HCT116 (cell line): Measurements from ENCODE around the gene ARHGAP45. TPM values are rescaled to one million over a fixed set of nuclear protein-coding genes. Genes with fewer than 3 reads are reported as not detected.

ENCODE experiments used
- ATAC-seq: fragments of 200-7000 bp; cut with Tn5 transposase; 2 replicates; pipeline ENCODE4 v1.9.1; 2020; ENCODE audit warnings: mild to moderate bottlenecking, moderate library complexity
- BruUV-seq: library from RNA; stranded (reverse); fragments of 400-500 nt; replicated peaks from 2 replicates; lab custom pipeline; 2021; lab: Mats Ljungman, UMichigan
- CTCF ChIA-PET: fragments of 300-600 bp; sonication (Branson Sonifier 250); formaldehyde crosslinking; loops from one replicate; lab custom pipeline; 2021; ENCODE audit warnings: antibody characterized with exemption; lab: Charles Lee
- POLR2A ChIA-PET: fragments of 300-600, 350-600 bp; sonication (Branson Sonifier 250); formaldehyde crosslinking; loops from one replicate; lab custom pipeline; 2021; ENCODE audit warnings: antibody characterized with exemption; lab: Charles Lee
- RAD21 ChIA-PET, 2 experiments: fragments of 300-600 bp; sonication (Branson Sonifier 250); formaldehyde crosslinking; loops; one replicate each; lab custom pipeline; 2023; ENCODE audit warnings: low total read pairs in 2 of 2; ENCODE audit not compliant: uncharacterized antibody in 2 of 2, unreplicated experiment in 2 of 2, low non-redundant PET in 1 of 2; lab: Charles Lee
- DNase-seq: peaks from one replicate; pipeline ENCODE4 v3.0.0-alpha.2; 2010; ENCODE audit warnings: low read depth, low spot score
- H2AFZ ChIP-seq: fragments of 200-600 bp; shearing (Covaris generic), sonication (generic); 2 replicates; pipeline ENCODE4 v1.6.1; 2017; ENCODE audit warnings: low read depth, mixed run types, mixed read lengths, antibody characterized with exemption, low read length; ENCODE audit not compliant: poor library complexity, severe bottlenecking
- H3K27ac ChIP-seq: 2 replicates; pipeline ENCODE4 v1.5.1; 2012; ENCODE audit warnings: low read depth, low read length
- H3K27me3 ChIP-seq: fragments of 200-600 bp; sonication (generic); 2 replicates; pipeline ENCODE4 v1.6.1; 2016; ENCODE audit warnings: mixed run types, low read length, mixed read lengths; ENCODE audit not compliant: insufficient read depth
- H3K36me3 ChIP-seq, 2 experiments: fragments of 200-500 bp in 1 of 2; fragments of 200-600 bp in 1 of 2; sonication (Bioruptor generic) in 1 of 2; sonication (generic) in 1 of 2; 2 replicates each; pipeline versions ENCODE4 v1.5.1 to v1.6.1; 2014 to 2016; ENCODE audit warnings: low read length in 2 of 2, inconsistent platforms in 1 of 2, mixed read lengths in 1 of 2, mixed run types in 1 of 2; ENCODE audit not compliant: insufficient read depth in 2 of 2, control insufficient read depth in 1 of 2
- H3K4me1 ChIP-seq, 2 experiments: fragments of 200-600 bp in 1 of 2; sonication (generic) in 1 of 2; 2 replicates each; pipeline versions ENCODE4 v1.5.1 to v1.6.1; 2012 to 2017; ENCODE audit warnings: low read length in 2 of 2, inconsistent platforms in 1 of 2, mild to moderate bottlenecking in 1 of 2, mixed read lengths in 1 of 2, mixed run types in 1 of 2, moderate library complexity in 1 of 2; ENCODE audit not compliant: insufficient read depth in 2 of 2, control insufficient read depth in 1 of 2
- H3K4me2 ChIP-seq: fragments of 200-600 bp; sonication (generic); 2 replicates; pipeline ENCODE4 v1.6.1; 2017; ENCODE audit warnings: mixed run types, low read length, mixed read lengths
- H3K4me3 ChIP-seq, 2 experiments: fragments of 200-600 bp in 1 of 2; sonication (generic) in 1 of 2; replicated peaks in 1 of 2; 2 replicates each; pipeline ENCODE4 v1.5.1; 2011 to 2016; ENCODE audit warnings: low read length in 2 of 2, control low read depth in 1 of 2, low read depth in 1 of 2, mild to moderate bottlenecking in 1 of 2, mixed read lengths in 1 of 2, mixed run types in 1 of 2
- H3K79me2 ChIP-seq: fragments of 200-600 bp; sonication (generic); 2 replicates; pipeline ENCODE4 v1.6.1; 2017; ENCODE audit warnings: mild to moderate bottlenecking, mixed run types, low read length, moderate library complexity, mixed read lengths; ENCODE audit not compliant: insufficient read depth
- H3K9ac ChIP-seq: fragments of 200-600 bp; sonication (generic); 2 replicates; pipeline ENCODE4 v1.6.1; 2016; ENCODE audit warnings: low read length, mixed read lengths
- H3K9me2 ChIP-seq: fragments of 200-600 bp; sonication (generic), shearing (Covaris generic); 2 replicates; pipeline ENCODE4 v1.6.1; 2017; ENCODE audit warnings: mixed run types, mild to moderate bottlenecking, moderate library complexity; ENCODE audit not compliant: insufficient read depth
- H3K9me3 ChIP-seq, 2 experiments: fragments of 200-500 bp in 1 of 2; fragments of 200-600 bp in 1 of 2; sonication (Bioruptor generic) in 1 of 2; sonication (generic) in 1 of 2; 2 replicates each; pipeline ENCODE4 v1.6.1; 2014 to 2017; ENCODE audit warnings: low read length in 2 of 2, mixed read lengths in 2 of 2, inconsistent platforms in 1 of 2, low read depth in 1 of 2, mild to moderate bottlenecking in 1 of 2, mixed run types in 1 of 2, moderate library complexity in 1 of 2; ENCODE audit not compliant: control insufficient read depth in 1 of 2, insufficient read depth in 1 of 2
- H4K20me1 ChIP-seq: fragments of 200-600 bp; sonication (generic), shearing (Covaris generic); 2 replicates; pipeline ENCODE4 v1.6.1; 2017; ENCODE audit warnings: mixed run types, mild to moderate bottlenecking, moderate library complexity; ENCODE audit not compliant: insufficient read depth
- CBX3 ChIP-seq: IDR thresholded peaks from 2 replicates; pipeline ENCODE4 v1.6.1; 2012; ENCODE audit warnings: low read depth
- CEBPB ChIP-seq: IDR thresholded peaks from 2 replicates; pipeline ENCODE4 v1.6.1; 2012; ENCODE audit warnings: low read depth
- EGR1 ChIP-seq: IDR thresholded peaks from 2 replicates; pipeline ENCODE4 v1.6.1; 2012; ENCODE audit warnings: low read depth
- ELF1 ChIP-seq: IDR thresholded peaks from 2 replicates; pipeline ENCODE4 v1.6.1; 2012; ENCODE audit warnings: low read depth, borderline replicate concordance
- EZH2 ChIP-seq: fragments of 200-600 bp; sonication (generic); IDR thresholded peaks from 2 replicates; pipeline ENCODE4 v1.6.1; 2017; ENCODE audit warnings: antibody characterized with exemption, mixed run types
- EZH2phosphoT487 ChIP-seq: fragments of 200-600 bp; IDR thresholded peaks from 2 replicates; pipeline ENCODE4 v1.6.1; 2018; ENCODE audit warnings: antibody characterized with exemption, borderline replicate concordance
- FOSL1 ChIP-seq: IDR thresholded peaks from 2 replicates; pipeline ENCODE4 v1.6.1; 2012; ENCODE audit warnings: low read depth
- POLR2AphosphoS5 ChIP-seq: IDR thresholded peaks from 2 replicates; pipeline ENCODE4 v1.6.1; 2011; ENCODE audit warnings: mild to moderate bottlenecking, low read depth, low read length, moderate library complexity
- RAD21 ChIP-seq: IDR thresholded peaks from 2 replicates; pipeline ENCODE4 v1.6.1; 2012; ENCODE audit warnings: low read depth, mild to moderate bottlenecking
- SIN3A ChIP-seq: IDR thresholded peaks from 2 replicates; pipeline ENCODE4 v1.6.1; 2012; ENCODE audit warnings: low read depth
- SP1 ChIP-seq: IDR thresholded peaks from 2 replicates; pipeline ENCODE4 v1.6.1; 2012; ENCODE audit warnings: low read depth
- SRF ChIP-seq: IDR thresholded peaks from 2 replicates; pipeline ENCODE4 v1.6.1; 2012; ENCODE audit warnings: low read depth
- TCF7L2 ChIP-seq: IDR thresholded peaks from 2 replicates; pipeline ENCODE4 v1.7.0; 2011; ENCODE audit warnings: borderline replicate concordance, inconsistent platforms; ENCODE audit not compliant: insufficient read depth, insufficient read length; ENCODE audit errors: extremely low read depth
- ZFX ChIP-seq: fragments of 450-650 bp; IDR thresholded peaks from 2 replicates; pipeline ENCODE4 v1.6.1; 2017
- ZNF274 ChIP-seq: fragments of 200-500 bp; sonication (Bioruptor generic); IDR thresholded peaks from 2 replicates; pipeline ENCODE4 v1.6.1; 2014; ENCODE audit warnings: mild to moderate bottlenecking, low read depth, low read length, inconsistent platforms
- intact Hi-C: fragments of 100-400 bp; cut with micrococcal nuclease; formaldehyde crosslinking; loops from 2 replicates; pipeline ENCODE4 v1.10.0; 2022
- total RNA-seq: library from RNA; stranded (reverse); gene quantifications from one replicate; pipeline ENCODE4 v1.2.1, GENCODE V29; 2021; ENCODE audit not compliant: unreplicated experiment
- TF ChIP-seq, protein P1 (sequence below): IDR thresholded peaks from 2 replicates; pipeline ENCODE4 v1.6.1; 2012
- TF ChIP-seq, protein P2 (sequence below), 3 experiments: fragments of 200-600 bp in 1 of 3; sonication (generic) in 1 of 3; IDR thresholded peaks in 2 of 3; conservative IDR thresholded peaks in 1 of 3; 2 replicates each; pipeline ENCODE4 v1.5.1; 2012 to 2017; ENCODE audit warnings: low read depth in 2 of 3, low read length in 2 of 3, antibody characterized with exemption in 1 of 3, borderline replicate concordance in 1 of 3, control low read depth in 1 of 3, mild to moderate bottlenecking in 1 of 3, mixed read lengths in 1 of 3, mixed run types in 1 of 3, moderate library complexity in 1 of 3; ENCODE audit not compliant: insufficient read depth in 1 of 3
- TF ChIP-seq, protein P3 (sequence below): IDR thresholded peaks from 2 replicates; pipeline ENCODE4 v1.6.1; 2011; ENCODE audit warnings: mild to moderate bottlenecking, low read length, moderate library complexity; ENCODE audit not compliant: insufficient replicate concordance; ENCODE audit errors: extremely low read depth
- TF ChIP-seq, protein P4 (sequence below): IDR thresholded peaks from 2 replicates; pipeline ENCODE4 v1.6.1; 2012; ENCODE audit warnings: low read depth

Gene ARHGAP45
- total RNA-seq, 1 experiment from 2014 or later = 30.4 TPM

DNA sequence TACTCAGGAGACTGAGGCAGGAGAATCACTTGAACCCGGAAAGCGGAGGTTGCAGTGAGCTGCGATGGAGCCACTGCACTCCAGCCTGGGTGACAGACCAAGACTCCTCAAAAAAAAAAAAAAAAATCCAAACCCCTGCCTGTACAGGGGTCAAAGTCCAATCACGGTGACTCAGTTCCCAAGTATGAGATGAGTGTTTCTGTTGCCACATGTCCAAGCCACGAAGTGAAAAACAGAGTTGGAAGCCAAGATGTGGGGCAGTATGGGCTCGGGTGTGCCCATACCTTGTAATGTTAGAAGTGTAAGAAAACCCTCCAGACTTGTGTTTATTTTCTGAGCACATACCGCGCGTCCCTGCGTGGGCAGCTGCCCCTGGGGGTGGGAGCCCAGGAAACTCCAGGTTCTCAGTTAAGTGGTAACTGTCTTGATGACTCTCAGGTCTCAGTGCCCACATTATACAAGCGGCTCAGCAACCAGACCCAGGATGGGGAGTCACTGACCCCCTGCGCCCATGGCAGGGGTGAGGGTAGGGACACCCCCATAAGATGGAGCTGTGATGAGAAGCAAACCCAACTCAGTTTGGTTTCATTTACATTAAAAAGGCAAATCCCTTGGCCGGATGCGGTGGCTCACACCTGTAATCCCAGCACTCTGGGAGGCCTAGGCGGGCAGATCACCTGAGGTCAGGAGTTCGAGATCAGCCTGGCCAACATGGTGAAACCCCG, 35.6 kb downstream of the ARHGAP45 start:
- Histone ChIP-seq H3K9ac (peak overlapping the region; percentile 76), H3K36me3 (peaks cover 4 to 15% of the 10 kb centered on the region in 2 experiments; a peak in 3 of 4 replicates), H3K79me2 (peaks cover 24% of the 10 kb centered on the region), H3K4me2 (peak overlapping the region; percentile 81), H3K27ac (peak overlapping the region; percentile 99), H3K4me1 (peaks cover 32 to 83% of the 10 kb centered on the region in 2 experiments), H2AFZ (no peak overlapping the region), H4K20me1 (no peaks in the 10 kb centered on the region), H3K4me3 (peak overlapping the region; percentile 59 to 88), H3K27me3 (no peaks in the 10 kb centered on the region), H3K9me3 (peaks cover 0 to 4% of the 10 kb centered on the region in 2 experiments; a peak in 1 of 4 replicates), H3K9me2 (no peaks in the 10 kb centered on the region)
- ATAC-seq (peak; percentile 25), DNase-seq (peak; percentile 95)
- CTCF ChIA-PET = interaction anchor here (0.7 kb wide), 1 partner anchor 11 kb away, joined by 4 read pairs; no protein-coding TSS in a partner anchor
- BruUV-seq = no TSS peak
- POLR2A ChIA-PET = interaction anchor here (1.0 to 3.6 kb wide), 6 partner anchors 11 to 167 kb away, joined by 3 to 17 read pairs (median 5); partner anchors contain the start of gene CIRBP
- RAD21 ChIA-PET = interaction anchor here in 1 of 2 experiments (0.7 kb wide), 1 partner anchor 38 kb away, joined by 3 read pairs; no protein-coding TSS in a partner anchor
- intact Hi-C loops = loop anchor here (5.0 kb wide), 4 partner anchors 40 to 140 kb away; partner anchors contain the start of genes ATP5F1D and CNN2
- TF ChIP-seq, protein P1, sequence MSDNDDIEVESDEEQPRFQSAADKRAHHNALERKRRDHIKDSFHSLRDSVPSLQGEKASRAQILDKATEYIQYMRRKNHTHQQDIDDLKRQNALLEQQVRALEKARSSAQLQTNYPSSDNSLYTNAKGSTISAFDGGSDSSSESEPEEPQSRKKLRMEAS = peak; percentile 89
- no peak for TF ChIP-seq ELF1
- TF ChIP-seq SP1 = peak; percentile 88
- peak; percentile 87 for TF ChIP-seq EGR1
- 0 out of 2 replicates have a peak, but pooled peaks have one; percentile 78 for TF ChIP-seq SIN3A
- TF ChIP-seq FOSL1 = peak; percentile 94
- TF ChIP-seq TCF7L2 = no peak
- TF ChIP-seq CEBPB = no peak
- TF ChIP-seq, protein P2, sequence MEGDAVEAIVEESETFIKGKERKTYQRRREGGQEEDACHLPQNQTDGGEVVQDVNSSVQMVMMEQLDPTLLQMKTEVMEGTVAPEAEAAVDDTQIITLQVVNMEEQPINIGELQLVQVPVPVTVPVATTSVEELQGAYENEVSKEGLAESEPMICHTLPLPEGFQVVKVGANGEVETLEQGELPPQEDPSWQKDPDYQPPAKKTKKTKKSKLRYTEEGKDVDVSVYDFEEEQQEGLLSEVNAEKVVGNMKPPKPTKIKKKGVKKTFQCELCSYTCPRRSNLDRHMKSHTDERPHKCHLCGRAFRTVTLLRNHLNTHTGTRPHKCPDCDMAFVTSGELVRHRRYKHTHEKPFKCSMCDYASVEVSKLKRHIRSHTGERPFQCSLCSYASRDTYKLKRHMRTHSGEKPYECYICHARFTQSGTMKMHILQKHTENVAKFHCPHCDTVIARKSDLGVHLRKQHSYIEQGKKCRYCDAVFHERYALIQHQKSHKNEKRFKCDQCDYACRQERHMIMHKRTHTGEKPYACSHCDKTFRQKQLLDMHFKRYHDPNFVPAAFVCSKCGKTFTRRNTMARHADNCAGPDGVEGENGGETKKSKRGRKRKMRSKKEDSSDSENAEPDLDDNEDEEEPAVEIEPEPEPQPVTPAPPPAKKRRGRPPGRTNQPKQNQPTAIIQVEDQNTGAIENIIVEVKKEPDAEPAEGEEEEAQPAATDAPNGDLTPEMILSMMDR (IDR thresholded peaks at IDR 0.05 in 2 of 3, conservative IDR thresholded peaks at IDR 0.05 in 1 of 3; ENCODE audit: borderline replicate concordance in 1 of 3, insufficient read depth in 1 of 3, low read depth in 2 of 3, low read length in 2 of 3) = no peak
- TF ChIP-seq, protein P3, sequence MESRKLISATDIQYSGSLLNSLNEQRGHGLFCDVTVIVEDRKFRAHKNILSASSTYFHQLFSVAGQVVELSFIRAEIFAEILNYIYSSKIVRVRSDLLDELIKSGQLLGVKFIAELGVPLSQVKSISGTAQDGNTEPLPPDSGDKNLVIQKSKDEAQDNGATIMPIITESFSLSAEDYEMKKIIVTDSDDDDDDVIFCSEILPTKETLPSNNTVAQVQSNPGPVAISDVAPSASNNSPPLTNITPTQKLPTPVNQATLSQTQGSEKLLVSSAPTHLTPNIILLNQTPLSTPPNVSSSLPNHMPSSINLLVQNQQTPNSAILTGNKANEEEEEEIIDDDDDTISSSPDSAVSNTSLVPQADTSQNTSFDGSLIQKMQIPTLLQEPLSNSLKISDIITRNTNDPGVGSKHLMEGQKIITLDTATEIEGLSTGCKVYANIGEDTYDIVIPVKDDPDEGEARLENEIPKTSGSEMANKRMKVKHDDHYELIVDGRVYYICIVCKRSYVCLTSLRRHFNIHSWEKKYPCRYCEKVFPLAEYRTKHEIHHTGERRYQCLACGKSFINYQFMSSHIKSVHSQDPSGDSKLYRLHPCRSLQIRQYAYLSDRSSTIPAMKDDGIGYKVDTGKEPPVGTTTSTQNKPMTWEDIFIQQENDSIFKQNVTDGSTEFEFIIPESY = peak; percentile 17
- TF ChIP-seq ZNF274 = no peak
- no peak for TF ChIP-seq EZH2phosphoT487
- no peak for TF ChIP-seq CBX3
- no peak for TF ChIP-seq SRF
- TF ChIP-seq EZH2 = no peak
- no peak for TF ChIP-seq RAD21
- TF ChIP-seq, protein P4, sequence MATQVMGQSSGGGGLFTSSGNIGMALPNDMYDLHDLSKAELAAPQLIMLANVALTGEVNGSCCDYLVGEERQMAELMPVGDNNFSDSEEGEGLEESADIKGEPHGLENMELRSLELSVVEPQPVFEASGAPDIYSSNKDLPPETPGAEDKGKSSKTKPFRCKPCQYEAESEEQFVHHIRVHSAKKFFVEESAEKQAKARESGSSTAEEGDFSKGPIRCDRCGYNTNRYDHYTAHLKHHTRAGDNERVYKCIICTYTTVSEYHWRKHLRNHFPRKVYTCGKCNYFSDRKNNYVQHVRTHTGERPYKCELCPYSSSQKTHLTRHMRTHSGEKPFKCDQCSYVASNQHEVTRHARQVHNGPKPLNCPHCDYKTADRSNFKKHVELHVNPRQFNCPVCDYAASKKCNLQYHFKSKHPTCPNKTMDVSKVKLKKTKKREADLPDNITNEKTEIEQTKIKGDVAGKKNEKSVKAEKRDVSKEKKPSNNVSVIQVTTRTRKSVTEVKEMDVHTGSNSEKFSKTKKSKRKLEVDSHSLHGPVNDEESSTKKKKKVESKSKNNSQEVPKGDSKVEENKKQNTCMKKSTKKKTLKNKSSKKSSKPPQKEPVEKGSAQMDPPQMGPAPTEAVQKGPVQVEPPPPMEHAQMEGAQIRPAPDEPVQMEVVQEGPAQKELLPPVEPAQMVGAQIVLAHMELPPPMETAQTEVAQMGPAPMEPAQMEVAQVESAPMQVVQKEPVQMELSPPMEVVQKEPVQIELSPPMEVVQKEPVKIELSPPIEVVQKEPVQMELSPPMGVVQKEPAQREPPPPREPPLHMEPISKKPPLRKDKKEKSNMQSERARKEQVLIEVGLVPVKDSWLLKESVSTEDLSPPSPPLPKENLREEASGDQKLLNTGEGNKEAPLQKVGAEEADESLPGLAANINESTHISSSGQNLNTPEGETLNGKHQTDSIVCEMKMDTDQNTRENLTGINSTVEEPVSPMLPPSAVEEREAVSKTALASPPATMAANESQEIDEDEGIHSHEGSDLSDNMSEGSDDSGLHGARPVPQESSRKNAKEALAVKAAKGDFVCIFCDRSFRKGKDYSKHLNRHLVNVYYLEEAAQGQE = no peak
- TF ChIP-seq ZFX = no peak
- TF ChIP-seq POLR2AphosphoS5 = no peak; the same call in 1 of the 2 replicates
